Measurements from ENCODE around the gene TMEM200A.

DNA sequence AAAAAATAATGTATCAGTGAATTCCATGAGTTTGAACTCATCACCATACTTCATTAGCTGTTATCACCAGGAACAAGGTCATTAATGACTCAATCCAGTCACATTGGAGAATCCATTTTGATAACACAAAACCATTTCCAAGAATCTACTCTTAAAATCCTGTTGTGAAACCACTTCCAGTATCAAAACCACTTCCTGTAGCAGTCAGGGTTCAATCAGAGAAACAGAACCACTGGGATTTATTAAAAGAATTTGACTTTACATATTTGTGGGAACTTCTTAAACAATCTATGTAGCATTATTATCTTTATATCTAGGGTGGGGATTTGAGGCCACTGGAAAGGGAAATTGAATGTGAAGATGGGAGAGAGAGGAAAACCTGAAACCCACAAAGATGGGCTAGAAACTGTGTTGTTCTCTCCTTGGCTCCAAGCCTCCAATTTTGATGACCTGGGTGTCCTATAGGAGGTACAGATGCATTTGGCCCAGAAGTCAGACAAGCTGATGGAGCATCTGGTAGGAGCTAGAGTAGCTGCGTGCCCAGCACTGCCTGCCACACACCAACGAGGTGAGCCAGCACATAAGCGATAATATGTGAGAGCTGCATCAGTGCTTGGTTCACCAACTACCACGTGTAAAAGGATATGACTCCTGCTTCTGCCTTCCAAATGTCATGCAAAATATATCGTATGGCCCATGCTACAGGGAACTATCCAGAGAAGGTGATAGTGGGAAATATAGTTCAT lies 117.0 kb downstream of the TMEM200A start:
- no peak for TF ChIP-seq CTCF (conservative IDR thresholded peaks at IDR 0.05)
- TF ChIP-seq ZFX (IDR thresholded peaks at IDR 0.05): no peak
